HG02763 (cell line): ENCODE measurements around the gene MROH8.
"Not testable (repeated sequence)": the region's sequence is repeated elsewhere in the genome, so short reads cannot be mapped to it uniquely, and the experiment has no call there.

Experiments used
- ATAC-seq: cut with Tn5 transposase; IDR thresholded peaks from one replicate; pipeline ENCODE4 v1.9.1; 2021; ENCODE audit warnings: mild to moderate bottlenecking, moderate library complexity; ENCODE audit not compliant: unreplicated experiment

Gene MROH8

GRCh38 chr20:37155987-37156386 lies 23.4 kb downstream of the MROH8 start:
- no peak for ATAC-seq

- no peak for ATAC-seq
Observed at GRCh38 chr20:37154684-37155298, 24.6 kb downstream of the MROH8 start.

- no peak for ATAC-seq
Observed at GRCh38 chr20:37152284-37152683, 27.1 kb downstream of the MROH8 start.

- no peak for ATAC-seq
Observed at GRCh38 chr20:37151529-37151928, 27.8 kb downstream of the MROH8 start.

- ATAC-seq = not testable (repeated sequence)
Observed at GRCh38 chr20:37150864-37151263, 28.5 kb downstream of the MROH8 start.

GRCh38 chr20:37147250-37147649 lies 32.1 kb downstream of the MROH8 start:
- no peak for ATAC-seq

- ATAC-seq = no peak
Observed at GRCh38 chr20:37144856-37145404, 34.4 kb downstream of the MROH8 start.

GRCh38 chr20:37142708-37143107 lies 36.6 kb downstream of the MROH8 start:
- no peak for ATAC-seq

GRCh38 chr20:37137547-37137946 lies 41.8 kb downstream of the MROH8 start:
- ATAC-seq = no peak

GRCh38 chr20:37133952-37134351 lies 45.4 kb downstream of the MROH8 start:
- no peak for ATAC-seq

- no peak for ATAC-seq
Observed at GRCh38 chr20:37131486-37131885, 47.9 kb downstream of the MROH8 start.

- ATAC-seq = no peak
Observed at GRCh38 chr20:37128803-37129202, 50.5 kb downstream of the MROH8 start.

GRCh38 chr20:37126290-37126689 lies 53.1 kb downstream of the MROH8 start:
- not testable (repeated sequence) for ATAC-seq

- no peak for ATAC-seq
Observed at GRCh38 chr20:37123441-37123840, 55.9 kb downstream of the MROH8 start.

- no peak for ATAC-seq
Observed at GRCh38 chr20:37120497-37120896, 58.9 kb downstream of the MROH8 start.

- ATAC-seq = no peak
Observed at GRCh38 chr20:37119356-37120036, 59.9 kb downstream of the MROH8 start.

GRCh38 chr20:37114012-37114411 lies 65.3 kb downstream of the MROH8 start:
- ATAC-seq = no peak

GRCh38 chr20:37111926-37112455 lies 67.4 kb downstream of the MROH8 start:
- ATAC-seq = no peak

GRCh38 chr20:37108676-37109075 lies 70.7 kb downstream of the MROH8 start:
- ATAC-seq = no peak

- ATAC-seq = no peak
Observed at GRCh38 chr20:37102571-37102970, 76.8 kb downstream of the MROH8 start.

- ATAC-seq = no peak
Observed at GRCh38 chr20:37096415-37097041, 82.8 kb downstream of the MROH8 start.
